Glutamatergic neuron (in vitro differentiated cells): Measurements from ENCODE around the gene ARL15. TPM values are rescaled to one million over a fixed set of nuclear protein-coding genes. Genes with fewer than 3 reads are reported as not detected.

ENCODE experiments used
- DNase-seq: peaks from one replicate; pipeline ENCODE4 v3.0.0; 2022
- H3K27ac Mint-ChIP-seq: one replicate; pipeline ENCODE4 v1.8.0; 2020; ENCODE audit warnings: mild to moderate bottlenecking, mixed read lengths, inconsistent platforms; ENCODE audit not compliant: unreplicated experiment
- H3K27me3 Mint-ChIP-seq: one replicate; pipeline ENCODE4 v1.8.0; 2020; ENCODE audit warnings: mild to moderate bottlenecking, moderate library complexity, mixed read lengths, inconsistent platforms; ENCODE audit not compliant: unreplicated experiment
- H3K36me3 Mint-ChIP-seq: one replicate; pipeline ENCODE4 v1.8.0; 2020; ENCODE audit warnings: mild to moderate bottlenecking, mixed read lengths, inconsistent platforms; ENCODE audit not compliant: unreplicated experiment
- H3K4me1 Mint-ChIP-seq: one replicate; pipeline ENCODE4 v1.8.0; 2020; ENCODE audit warnings: mild to moderate bottlenecking, low read depth, mixed read lengths, inconsistent platforms; ENCODE audit not compliant: unreplicated experiment
- H3K4me3 Mint-ChIP-seq: one replicate; pipeline ENCODE4 v1.8.0; 2020; ENCODE audit warnings: mild to moderate bottlenecking, mixed read lengths, inconsistent platforms; ENCODE audit not compliant: unreplicated experiment
- H3K9me3 Mint-ChIP-seq: one replicate; pipeline ENCODE4 v1.8.0; 2020; ENCODE audit warnings: mild to moderate bottlenecking, moderate library complexity, mixed read lengths, inconsistent platforms; ENCODE audit not compliant: unreplicated experiment
- total RNA-seq: library from RNA; stranded (reverse); fragmentation: NEBNext Ultra II Directional; extraction: Animal tissue kit (Norgen Biotek cat#: 25700); gene quantifications from one replicate; pipeline ENCODE4 v1.2.1, GENCODE V29; 2021; ENCODE audit not compliant: unreplicated experiment
- TF ChIP-seq, protein P1 (sequence below): fragments of 200-600 bp; sonication (generic); IDR thresholded peaks from one replicate; pipeline ENCODE4 v1.5.0; 2021; ENCODE audit not compliant: partially characterized antibody, unreplicated experiment

The ARL15 gene
- total RNA-seq, 1 donor from 2014 or later: 37.4 TPM

DNA sequence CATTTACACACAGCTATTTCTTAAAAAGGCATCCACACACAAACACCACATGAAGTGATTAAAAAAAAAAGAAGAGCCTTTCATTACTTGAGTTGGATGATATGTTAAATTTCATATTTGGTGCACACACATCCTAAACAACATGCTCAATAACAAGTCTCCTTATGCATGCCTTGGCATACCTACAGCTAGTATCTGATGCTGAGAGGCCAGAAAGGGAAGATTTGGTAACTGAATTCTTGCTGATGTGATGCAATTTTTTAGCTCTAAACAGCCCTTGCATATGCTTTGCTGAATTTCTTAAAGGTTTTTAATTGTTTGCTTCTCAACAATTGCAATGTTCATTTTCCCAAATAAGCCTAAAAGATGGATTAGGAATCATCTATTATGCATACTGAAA, 338.8 kb downstream of the ARL15 start:
- Mint-ChIP-seq H3K27me3 (no peaks in the 10 kb centered on the region), H3K36me3 (no peaks in the 10 kb centered on the region), H3K4me1 (no peaks in the 10 kb centered on the region), H3K9me3 (no peaks in the 10 kb centered on the region), H3K27ac (no peak overlapping the region), H3K4me3 (no peak overlapping the region)
- TF ChIP-seq, protein P1, sequence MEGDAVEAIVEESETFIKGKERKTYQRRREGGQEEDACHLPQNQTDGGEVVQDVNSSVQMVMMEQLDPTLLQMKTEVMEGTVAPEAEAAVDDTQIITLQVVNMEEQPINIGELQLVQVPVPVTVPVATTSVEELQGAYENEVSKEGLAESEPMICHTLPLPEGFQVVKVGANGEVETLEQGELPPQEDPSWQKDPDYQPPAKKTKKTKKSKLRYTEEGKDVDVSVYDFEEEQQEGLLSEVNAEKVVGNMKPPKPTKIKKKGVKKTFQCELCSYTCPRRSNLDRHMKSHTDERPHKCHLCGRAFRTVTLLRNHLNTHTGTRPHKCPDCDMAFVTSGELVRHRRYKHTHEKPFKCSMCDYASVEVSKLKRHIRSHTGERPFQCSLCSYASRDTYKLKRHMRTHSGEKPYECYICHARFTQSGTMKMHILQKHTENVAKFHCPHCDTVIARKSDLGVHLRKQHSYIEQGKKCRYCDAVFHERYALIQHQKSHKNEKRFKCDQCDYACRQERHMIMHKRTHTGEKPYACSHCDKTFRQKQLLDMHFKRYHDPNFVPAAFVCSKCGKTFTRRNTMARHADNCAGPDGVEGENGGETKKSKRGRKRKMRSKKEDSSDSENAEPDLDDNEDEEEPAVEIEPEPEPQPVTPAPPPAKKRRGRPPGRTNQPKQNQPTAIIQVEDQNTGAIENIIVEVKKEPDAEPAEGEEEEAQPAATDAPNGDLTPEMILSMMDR: no peak
- no peak for DNase-seq

DNA sequence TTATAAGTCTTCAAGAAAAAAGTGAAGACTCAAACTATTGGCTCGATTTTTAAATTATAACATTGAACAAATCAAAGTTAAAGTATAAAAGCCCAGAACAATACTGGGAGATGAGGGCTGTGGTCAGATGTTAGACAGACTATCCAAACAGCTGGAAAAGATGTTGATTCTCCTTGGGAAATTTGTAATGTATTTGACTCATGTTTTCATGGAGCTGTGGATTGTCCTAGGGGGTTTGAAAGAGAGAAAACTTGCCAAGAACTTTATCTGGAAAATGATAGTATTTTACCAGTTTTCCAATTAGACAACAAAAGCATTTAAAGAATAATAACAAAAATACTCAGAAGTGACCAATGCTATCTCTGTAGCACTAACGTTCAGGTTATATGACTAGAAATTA, 339.2 kb downstream of the ARL15 start:
- Mint-ChIP-seq H3K9me3 (no peaks in the 10 kb centered on the region), H3K36me3 (no peaks in the 10 kb centered on the region), H3K4me3 (no peak overlapping the region), H3K27me3 (no peaks in the 10 kb centered on the region), H3K27ac (no peak overlapping the region), H3K4me1 (no peaks in the 10 kb centered on the region)
- TF ChIP-seq, protein P1: no peak
- no peak for DNase-seq

DNA sequence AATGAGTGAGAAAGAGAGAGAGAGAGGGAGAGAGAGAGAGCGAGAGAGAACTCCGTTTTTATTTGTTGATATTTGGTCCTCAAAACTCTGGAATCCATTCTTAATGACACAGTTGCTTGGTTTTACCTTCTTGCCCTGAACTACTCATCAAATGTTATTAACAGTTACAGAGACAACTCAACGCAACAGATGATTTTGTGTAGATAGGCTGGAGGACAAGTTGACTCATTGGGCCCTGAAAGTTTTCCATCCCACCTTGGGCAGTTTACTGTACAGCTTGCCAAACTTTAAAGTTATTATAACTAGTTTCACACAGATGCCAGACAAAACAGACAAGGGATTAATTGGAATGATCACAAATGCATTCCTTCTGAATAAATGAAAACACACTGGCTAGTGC, 339.9 kb downstream of the ARL15 start:
- Mint-ChIP-seq H3K4me3 (no peak overlapping the region), H3K27me3 (no peaks in the 10 kb centered on the region), H3K9me3 (no peaks in the 10 kb centered on the region), H3K36me3 (no peaks in the 10 kb centered on the region), H3K27ac (no peak overlapping the region), H3K4me1 (no peaks in the 10 kb centered on the region)
- TF ChIP-seq, protein P1: no peak
- no peak for DNase-seq

DNA sequence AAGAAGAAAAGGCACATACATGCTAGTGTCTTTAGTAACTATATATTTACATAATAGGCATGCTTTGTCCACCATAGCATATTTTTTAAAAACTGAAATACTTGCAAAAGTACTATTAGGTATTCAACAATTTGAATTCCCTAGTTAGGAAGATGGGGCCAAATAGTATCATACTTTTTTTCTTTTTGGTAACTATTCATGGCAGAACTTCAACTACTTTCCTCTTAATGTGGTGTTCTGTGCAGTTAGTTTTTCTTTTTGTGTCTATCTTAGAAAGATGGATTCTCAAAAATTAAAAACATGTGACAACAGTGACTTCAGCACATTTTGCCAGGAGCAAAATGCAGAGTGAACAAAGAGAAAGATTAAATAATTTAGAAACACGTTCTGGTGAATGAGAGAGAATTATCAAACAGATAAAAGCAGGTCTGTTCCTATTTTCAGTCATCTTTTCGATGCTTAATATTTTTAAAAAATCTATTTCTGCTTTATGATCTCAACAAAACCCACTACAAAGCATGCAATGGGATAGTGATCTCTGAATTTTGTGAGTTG, 341.1 kb downstream of the ARL15 start:
- H3K36me3 Mint-ChIP-seq: no peaks in the 10 kb centered on the region
- TF ChIP-seq, protein P1: no peak
- H3K27me3 Mint-ChIP-seq: no peaks in the 10 kb centered on the region
- no peak for DNase-seq
- no peak overlapping the region for H3K27ac Mint-ChIP-seq
- H3K4me1 Mint-ChIP-seq: no peaks in the 10 kb centered on the region
- no peak overlapping the region for H3K4me3 Mint-ChIP-seq
- no peaks in the 10 kb centered on the region for H3K9me3 Mint-ChIP-seq

DNA sequence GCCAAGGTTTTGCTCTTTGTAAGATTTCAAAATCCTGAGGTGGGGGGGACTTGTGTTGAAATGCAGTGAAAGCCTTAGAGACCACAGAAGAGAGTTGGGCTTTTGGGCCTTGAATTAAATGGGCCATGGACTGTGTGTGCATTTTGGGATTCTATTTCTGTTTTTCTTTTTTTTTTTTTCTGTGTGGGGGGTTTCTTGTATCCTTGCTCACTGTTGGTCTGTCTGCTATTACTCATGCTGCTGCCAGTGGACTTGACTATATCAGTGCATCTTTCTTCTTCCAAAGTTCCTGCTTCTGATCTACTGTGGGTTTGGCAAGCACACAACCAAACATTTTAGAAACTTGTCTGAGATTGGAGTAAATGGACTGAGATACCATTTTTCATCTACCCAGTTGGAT, 344.9 kb downstream of the ARL15 start:
- no peak for DNase-seq
- no peaks in the 10 kb centered on the region for H3K4me1 Mint-ChIP-seq
- H3K27me3 Mint-ChIP-seq: no peaks in the 10 kb centered on the region
- H3K9me3 Mint-ChIP-seq: no peaks in the 10 kb centered on the region
- no peak overlapping the region for H3K4me3 Mint-ChIP-seq
- no peak overlapping the region for H3K27ac Mint-ChIP-seq
- TF ChIP-seq, protein P1: no peak
- no peaks in the 10 kb centered on the region for H3K36me3 Mint-ChIP-seq
